ENCODE data around the gene OR2A12.
"Not testable (repeated sequence)": the region's sequence is repeated elsewhere in the genome, so short reads cannot be mapped to it uniquely, and the experiment has no call there.

The OR2A12 gene

GRCh38 chr7:144118341-144118740, 32.3 kb downstream of the OR2A12 start:
- DNase-seq (ENCODE audit: low spot score), result no peak

DNA sequence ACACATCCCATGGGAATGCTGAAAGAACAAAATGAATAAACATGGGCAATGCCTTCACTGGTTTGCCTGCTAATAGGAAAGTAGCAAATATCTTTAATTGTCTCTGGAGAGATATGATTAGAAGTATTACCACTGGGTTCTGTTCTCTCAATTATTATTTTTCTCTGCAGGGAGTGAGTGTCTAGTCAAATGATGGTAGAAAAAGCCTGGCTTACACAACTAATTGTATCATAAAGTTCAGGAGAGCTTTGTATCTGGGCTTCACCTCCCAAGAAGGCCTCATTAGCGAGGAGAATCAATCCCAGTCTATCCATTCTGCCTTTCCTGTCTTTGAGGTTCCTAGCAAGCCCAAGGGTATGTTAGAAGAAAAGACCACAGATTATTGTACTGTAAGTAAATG, 36.8 kb downstream of the OR2A12 start, which contains the start of gene OR2A14:
Gene OR2A14 (plus strand): TSS at position 301 of the 400 bp plus-strand sequence. CDS start 5,937 bp downstream, outside the sequence.
- no peak for DNase-seq (ENCODE audit: low spot score)

- DNase-seq (ENCODE audit: low spot score), result peak; percentile 74
Observed at GRCh38 chr7:144127714-144128334, 41.7 kb downstream of the OR2A12 start.

- DNase-seq (ENCODE audit: low spot score), result not testable (repeated sequence)
Observed at GRCh38 chr7:144129601-144130000, 43.5 kb downstream of the OR2A12 start.

GRCh38 chr7:144130730-144131129, 44.7 kb downstream of the OR2A12 start:
- DNase-seq (ENCODE audit: low spot score), result no peak

DNA sequence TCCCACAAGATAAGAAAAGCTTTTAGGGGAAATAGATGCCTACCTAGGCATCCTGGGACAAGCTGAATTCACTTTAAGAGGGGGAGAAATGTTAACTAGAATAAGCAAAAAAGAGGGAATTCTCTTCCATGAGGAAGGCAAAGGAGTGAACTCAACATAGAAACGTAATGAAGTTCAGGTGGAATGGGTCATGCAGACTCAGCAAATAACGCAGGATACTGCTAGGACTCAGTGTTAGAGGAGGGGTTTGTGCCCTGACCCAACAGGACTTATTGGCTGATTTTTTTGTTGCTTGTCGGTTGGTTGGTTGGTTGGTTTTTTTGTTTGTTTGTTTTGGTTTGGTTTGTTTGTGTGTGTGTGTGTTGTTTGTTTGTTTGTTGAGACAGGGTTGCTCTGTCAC, 46.2 kb downstream of the OR2A12 start:
- DNase-seq (ENCODE audit: low spot score), result no peak

DNA sequence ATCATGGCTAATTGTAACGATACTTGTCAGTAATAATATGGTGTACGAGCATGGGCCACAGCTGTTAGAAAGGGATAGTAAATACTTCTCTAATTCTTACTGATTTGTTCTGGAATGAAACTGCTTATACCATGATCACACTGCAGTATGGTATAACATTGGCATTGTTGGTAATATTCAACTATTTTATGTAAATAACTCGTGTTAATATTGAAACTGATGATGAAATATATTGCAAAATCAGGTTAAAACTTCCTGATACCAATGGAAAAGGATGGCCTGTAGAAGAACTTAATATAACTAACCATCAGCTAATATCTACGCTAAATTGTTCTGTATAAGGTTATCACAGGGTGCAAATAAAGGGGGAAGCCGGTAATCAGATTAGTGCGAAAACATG, 47.2 kb downstream of the OR2A12 start:
- DNase-seq (ENCODE audit: low spot score), result no peak

GRCh38 chr7:144134116-144134515, 48.0 kb downstream of the OR2A12 start:
- no peak for DNase-seq (ENCODE audit: low spot score)

- DNase-seq (ENCODE audit: low spot score), result no peak
Observed at GRCh38 chr7:144137501-144137900, 51.4 kb downstream of the OR2A12 start.

DNA sequence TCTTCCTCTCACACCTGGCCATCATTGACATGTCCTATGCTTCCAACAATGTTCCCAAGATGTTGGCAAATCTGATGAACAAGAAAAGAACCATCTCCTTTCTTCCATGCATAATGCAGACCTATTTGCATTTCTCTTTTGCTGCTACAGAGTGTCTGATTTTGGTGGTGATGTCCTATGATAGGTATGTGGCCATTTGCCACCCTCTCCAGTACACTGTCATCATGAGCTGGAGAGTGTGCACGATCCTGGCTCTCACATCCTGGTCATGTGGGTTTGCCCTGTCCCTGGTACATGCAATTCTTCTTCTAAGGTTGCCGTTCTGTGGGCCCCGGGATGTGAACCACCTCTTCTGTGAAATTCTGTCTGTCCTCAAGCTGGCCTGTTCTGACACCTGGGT, 56.1 kb downstream of the OR2A12 start:
- DNase-seq (ENCODE audit: low spot score), result no peak

DNA sequence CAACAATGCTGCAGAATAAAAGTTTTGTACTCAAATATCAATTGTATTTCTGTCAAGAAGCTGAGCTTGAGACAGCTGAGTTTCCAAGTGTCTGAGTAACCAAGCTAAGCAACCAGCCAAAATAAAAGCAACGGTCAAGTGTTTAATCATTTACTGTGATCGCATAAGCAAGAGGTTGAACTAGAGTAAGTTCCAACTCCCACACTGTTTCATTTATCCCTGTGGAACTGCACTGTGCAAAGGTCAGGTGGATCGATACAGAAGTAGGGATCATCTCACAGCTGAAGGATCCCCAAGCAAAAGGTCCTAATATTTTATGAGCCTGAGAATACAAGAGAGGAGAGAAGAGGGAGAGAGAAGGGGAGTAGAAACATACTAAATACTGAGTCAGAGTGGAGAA, 58.3 kb downstream of the OR2A12 start:
- no peak for DNase-seq (ENCODE audit: low spot score)

- no peak for DNase-seq (ENCODE audit: low spot score)
Observed at GRCh38 chr7:144148224-144148827, 62.2 kb downstream of the OR2A12 start.

Small RNAs within 50 kb of the gene (small RNA-seq; reads per million reads assigned to genes)
- 0 reads per million in 2 experiments for gene OR2A41P

Measured in SK-N-DZ (cell line).